ENCODE data around the gene AKAP13. TPM values are rescaled to one million over a fixed set of nuclear protein-coding genes. Genes with fewer than 3 reads are reported as not detected.

Gene AKAP13
- total RNA-seq, 1 donor from 2014 or later: 322 TPM

- no peak for DNase-seq
- intact Hi-C loops (cut with DNase I): no loop called here
Observed at GRCh38 chr15:85402195-85402881, 21.9 kb downstream of the AKAP13 start.

GRCh38 chr15:85403745-85404144, 23.3 kb downstream of the AKAP13 start:
- ATAC-seq (ENCODE audit: poor library complexity): peak; percentile 76
- DNase-seq: no peak
- intact Hi-C loops (cut with DNase I): no loop called here

More at GRCh38 chr15:85402195-85402881, 21.9 kb downstream of the AKAP13 start:
- peak; percentile 28 for ATAC-seq (ENCODE audit: poor library complexity)

GRCh38 chr15:85404176-85404917, 23.9 kb downstream of the AKAP13 start:
- DNase-seq (no peak), ATAC-seq (ENCODE audit: poor library complexity) (no peak)
- intact Hi-C loops (cut with DNase I): no loop called here

- no peak for ATAC-seq (ENCODE audit: poor library complexity)
- no peak for DNase-seq
- intact Hi-C loops (cut with DNase I): no loop called here
Observed at GRCh38 chr15:85404918-85405866, 24.8 kb downstream of the AKAP13 start.

GRCh38 chr15:85406916-85407315, 26.5 kb downstream of the AKAP13 start:
- intact Hi-C loops (cut with DNase I): no loop called here
- ATAC-seq (ENCODE audit: poor library complexity) (no peak), DNase-seq (no peak)

- ATAC-seq (ENCODE audit: poor library complexity) (peak; percentile 10), DNase-seq (no peak)
- intact Hi-C loops (cut with DNase I): no loop called here
Observed at GRCh38 chr15:85407421-85408269, 27.2 kb downstream of the AKAP13 start.

- DNase-seq (no peak), ATAC-seq (ENCODE audit: poor library complexity) (no peak)
- intact Hi-C loops (cut with DNase I): no loop called here
Observed at GRCh38 chr15:85408270-85408746, 27.9 kb downstream of the AKAP13 start.

GRCh38 chr15:85412066-85412465, 31.7 kb downstream of the AKAP13 start:
- no peak for ATAC-seq (ENCODE audit: poor library complexity)
- intact Hi-C loops (cut with DNase I): no loop called here
- DNase-seq: no peak

- intact Hi-C loops (cut with DNase I): no loop called here
- DNase-seq (peak; percentile 50), ATAC-seq (ENCODE audit: poor library complexity) (peak; percentile 65)
Observed at GRCh38 chr15:85412956-85413854, 32.8 kb downstream of the AKAP13 start.

- intact Hi-C loops (cut with DNase I): no loop called here
- DNase-seq (no peak), ATAC-seq (ENCODE audit: poor library complexity) (no peak)
Observed at GRCh38 chr15:85414037-85414436, 33.6 kb downstream of the AKAP13 start.

GRCh38 chr15:85414495-85414894, 34.1 kb downstream of the AKAP13 start:
- ATAC-seq (ENCODE audit: poor library complexity) (peak; percentile 38), DNase-seq (no peak)
- intact Hi-C loops (cut with DNase I): no loop called here

GRCh38 chr15:85414991-85415390, 34.6 kb downstream of the AKAP13 start:
- ATAC-seq (ENCODE audit: poor library complexity) (no peak), DNase-seq (no peak)
- intact Hi-C loops (cut with DNase I): no loop called here

GRCh38 chr15:85415783-85416182, 35.4 kb downstream of the AKAP13 start:
- DNase-seq (no peak), ATAC-seq (ENCODE audit: poor library complexity) (no peak)
- intact Hi-C loops (cut with DNase I): no loop called here

GRCh38 chr15:85417276-85417675, 36.9 kb downstream of the AKAP13 start:
- ATAC-seq (ENCODE audit: poor library complexity): no peak
- intact Hi-C loops (cut with DNase I): no loop called here

GRCh38 chr15:85419161-85419560, 38.8 kb downstream of the AKAP13 start:
- intact Hi-C loops (cut with DNase I): no loop called here
- ATAC-seq (ENCODE audit: poor library complexity) (no peak), DNase-seq (no peak)

More at GRCh38 chr15:85417276-85417675, 36.9 kb downstream of the AKAP13 start:
- DNase-seq: no peak

GRCh38 chr15:85421116-85421925, 40.9 kb downstream of the AKAP13 start:
- no peak for DNase-seq
- intact Hi-C loops (cut with DNase I): no loop called here

More at GRCh38 chr15:85421116-85421925, 40.9 kb downstream of the AKAP13 start:
- peak; percentile 64 for ATAC-seq (ENCODE audit: poor library complexity)
